SK-N-MC (cell line): ENCODE results near the gene WASL.

Experiments
- EZH2 ChIP-seq: fragments of 200-600 bp; sonication (generic); IDR thresholded peaks from one replicate; pipeline ENCODE4 v1.6.1; 2017; ENCODE audit warnings: antibody characterized with exemption
- POLR2AphosphoS5 ChIP-seq: IDR thresholded peaks from 2 replicates; pipeline ENCODE4 v1.6.1; 2012; ENCODE audit warnings: mild to moderate bottlenecking, low read depth, low read length, borderline replicate concordance

DNA sequence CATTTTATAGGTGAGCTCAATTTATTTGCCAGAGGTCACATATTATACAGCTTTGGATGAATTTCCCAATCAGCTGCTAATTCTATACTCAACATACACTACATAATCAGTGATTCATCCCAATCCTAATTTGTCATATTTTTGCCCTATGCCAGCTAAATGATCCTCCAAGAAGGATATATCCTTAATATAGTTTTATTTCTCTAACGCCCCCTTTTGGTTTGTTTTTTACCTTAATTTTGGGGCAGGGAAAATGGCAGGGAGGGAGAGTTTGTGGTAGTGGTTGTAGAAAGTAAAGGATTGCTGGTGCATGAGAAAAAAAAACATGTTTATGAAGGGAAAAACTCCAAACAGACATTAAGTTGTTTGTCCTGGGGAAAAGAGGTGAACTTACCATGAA is 31.9 kb downstream of the WASL start:
- TF ChIP-seq EZH2 (no peak), POLR2AphosphoS5 (no peak)
